WTC11 (cell line): ENCODE data around the gene ABCA1. TPM values are rescaled to one million over a fixed set of nuclear protein-coding genes. Genes with fewer than 3 reads are reported as not detected.

Experiments used
- ATAC-seq: fragments of 200-7000 bp; cut with Tn5 transposase; 2 replicates; pipeline ENCODE4 v1.10.0; 2021; ENCODE audit warnings: mild to moderate bottlenecking, moderate library complexity
- CTCF ChIA-PET: fragments of 300-600 bp; sonication (Branson Sonifier 250); formaldehyde crosslinking; loops from one replicate; lab custom pipeline; 2021; ENCODE audit warnings: antibody characterized with exemption; lab: Charles Lee
- POLR2A ChIA-PET: fragments of 350-600 bp; sonication (Branson Sonifier 250); formaldehyde crosslinking; loops from one replicate; lab custom pipeline; 2021; ENCODE audit warnings: antibody characterized with exemption; lab: Charles Lee
- DNase-seq: peaks from one replicate; pipeline ENCODE4 v3.0.0; 2021; ENCODE audit warnings: low spot score
- H3K27ac Mint-ChIP-seq: 2 replicates; pipeline ENCODE4 v1.8.0; 2021; ENCODE audit warnings: mixed read lengths
- H3K27me3 Mint-ChIP-seq: 2 replicates; pipeline ENCODE4 v1.8.0; 2021; ENCODE audit warnings: low read depth, mild to moderate bottlenecking, moderate library complexity, mixed read lengths
- H3K36me3 Mint-ChIP-seq: 2 replicates; pipeline ENCODE4 v1.8.0; 2021; ENCODE audit warnings: mixed read lengths
- H3K4me1 Mint-ChIP-seq: 2 replicates; pipeline ENCODE4 v1.8.0; 2022; ENCODE audit warnings: mixed read lengths
- H3K4me3 Mint-ChIP-seq: 2 replicates; pipeline ENCODE4 v1.8.0; 2021; ENCODE audit warnings: mild to moderate bottlenecking, moderate library complexity, mixed read lengths
- H3K9me3 Mint-ChIP-seq: 2 replicates; pipeline ENCODE4 v1.8.0; 2021; ENCODE audit warnings: mixed read lengths
- AR ChIP-seq: fragments of 250-450 bp; sonication (Bioruptor Pico); IDR thresholded peaks from 2 replicates; pipeline ENCODE4 v1.9.0; 2021; ENCODE audit warnings: mild to moderate bottlenecking
- ATF1 ChIP-seq: sonication (generic); formaldehyde crosslinking; IDR thresholded peaks from 2 replicates; pipeline ENCODE4 v1.8.1; 2023; ENCODE audit warnings: mild to moderate bottlenecking, moderate library complexity, missing genetic modification reagents
- E2F5 ChIP-seq: sonication (generic); formaldehyde crosslinking; IDR thresholded peaks from 2 replicates; pipeline ENCODE4 v1.8.1; 2022; ENCODE audit warnings: mild to moderate bottlenecking, moderate library complexity, missing genetic modification reagents
- EMX1 ChIP-seq: fragments of 250-450 bp; sonication (Bioruptor Pico); IDR thresholded peaks from 2 replicates; pipeline ENCODE4 v1.8.0; 2021; ENCODE audit warnings: mild to moderate bottlenecking
- FOXP1 ChIP-seq: sonication (generic); formaldehyde crosslinking; IDR thresholded peaks from 2 replicates; pipeline ENCODE4 v1.8.0; 2022; ENCODE audit warnings: missing genetic modification reagents, mild to moderate bottlenecking, moderate library complexity, borderline replicate concordance
- GABPB1 ChIP-seq: sonication (generic); formaldehyde crosslinking; IDR thresholded peaks from 2 replicates; pipeline ENCODE4 v1.8.1; 2023; ENCODE audit warnings: mild to moderate bottlenecking, missing genetic modification reagents
- HMGXB4 ChIP-seq: sonication (generic); formaldehyde crosslinking; IDR thresholded peaks from 2 replicates; pipeline ENCODE4 v1.8.1; 2023; ENCODE audit warnings: mild to moderate bottlenecking, moderate library complexity, missing genetic modification reagents
- IRF2 ChIP-seq: sonication (generic); formaldehyde crosslinking; IDR thresholded peaks from 2 replicates; pipeline ENCODE4 v1.8.0; 2022; ENCODE audit warnings: low read depth, missing genetic modification reagents, borderline replicate concordance
- JAZF1 ChIP-seq: fragments of 250-450 bp; sonication (Bioruptor Pico); IDR thresholded peaks from 2 replicates; pipeline ENCODE4 v1.9.0; 2021; ENCODE audit warnings: moderate library complexity, mild to moderate bottlenecking, inconsistent platforms
- MAX ChIP-seq: sonication (generic); formaldehyde crosslinking; IDR thresholded peaks from 2 replicates; pipeline ENCODE4 v1.8.0; 2022; ENCODE audit warnings: mild to moderate bottlenecking, missing genetic modification reagents
- MXD4 ChIP-seq: fragments of 250-450 bp; sonication (Bioruptor Pico); IDR thresholded peaks from 2 replicates; pipeline ENCODE4 v1.8.0; 2021; ENCODE audit warnings: mild to moderate bottlenecking, moderate library complexity, borderline replicate concordance
- NFE2L1 ChIP-seq: sonication (generic); formaldehyde crosslinking; IDR thresholded peaks from 2 replicates; pipeline ENCODE4 v1.8.1; 2023; ENCODE audit warnings: missing genetic modification reagents
- STAT6 ChIP-seq: sonication (generic); formaldehyde crosslinking; conservative IDR thresholded peaks from 2 replicates; pipeline ENCODE4 v1.8.1; 2023; ENCODE audit warnings: mild to moderate bottlenecking, low read depth, missing genetic modification reagents, moderate library complexity
- TEAD4 ChIP-seq: sonication (generic); formaldehyde crosslinking; IDR thresholded peaks from 2 replicates; pipeline ENCODE4 v1.8.0; 2022; ENCODE audit warnings: mild to moderate bottlenecking, missing genetic modification reagents
- TP53 ChIP-seq: sonication (generic); formaldehyde crosslinking; IDR thresholded peaks from 2 replicates; pipeline ENCODE4 v1.8.1; 2023; ENCODE audit warnings: mild to moderate bottlenecking, missing genetic modification reagents
- ZBTB21 ChIP-seq: sonication (generic); formaldehyde crosslinking; IDR thresholded peaks from 2 replicates; pipeline ENCODE4 v1.8.1; 2023; ENCODE audit warnings: mild to moderate bottlenecking, missing genetic modification reagents, borderline replicate concordance
- ZBTB43 ChIP-seq: sonication (generic); formaldehyde crosslinking; IDR thresholded peaks from 2 replicates; pipeline ENCODE4 v1.8.1; 2023; ENCODE audit warnings: mild to moderate bottlenecking, missing genetic modification reagents
- ZNF121 ChIP-seq: sonication (generic); formaldehyde crosslinking; IDR thresholded peaks from 2 replicates; pipeline ENCODE4 v1.8.0; 2023; ENCODE audit warnings: missing genetic modification reagents
- ZNF138 ChIP-seq: sonication (generic); formaldehyde crosslinking; conservative IDR thresholded peaks from 2 replicates; pipeline ENCODE4 v1.8.1; 2022; ENCODE audit warnings: mild to moderate bottlenecking, moderate library complexity, missing genetic modification reagents
- ZNF232 ChIP-seq: sonication (generic); formaldehyde crosslinking; IDR thresholded peaks from 2 replicates; pipeline ENCODE4 v1.8.0; 2022; ENCODE audit warnings: mild to moderate bottlenecking, missing genetic modification reagents
- ZNF263 ChIP-seq: sonication (generic); formaldehyde crosslinking; IDR thresholded peaks from 2 replicates; pipeline ENCODE4 v1.8.1; 2022; ENCODE audit warnings: low read depth, mild to moderate bottlenecking, moderate library complexity, missing genetic modification reagents
- ZNF423 ChIP-seq: fragments of 250-450 bp; sonication (Bioruptor Pico); IDR thresholded peaks from 2 replicates; pipeline ENCODE4 v2.1.2; 2022; ENCODE audit warnings: mild to moderate bottlenecking, moderate library complexity
- ZNF512 ChIP-seq: sonication (generic); formaldehyde crosslinking; IDR thresholded peaks from 2 replicates; pipeline ENCODE4 v1.8.1; 2022; ENCODE audit warnings: missing genetic modification reagents, borderline replicate concordance
- total RNA-seq: library from RNA; stranded (reverse); gene quantifications from 3 replicates; pipeline ENCODE4 v1.2.3, GENCODE V29; 2021

ABCA1 gene
- total RNA-seq, 1 experiment from 2014 or later, result 7.8 TPM

GRCh38 chr9:104747565-104748358, 180.2 kb downstream of the ABCA1 start, which contains the start of gene NIPSNAP3A:
Gene NIPSNAP3A, plus strand, starts transcription at chr9:104747683. Its CDS starts 110 bp downstream, at chr9:104747793.
- Mint-ChIP-seq H3K4me3 (peak within 1 kb of the TSS; percentile 97), H3K27ac (peak within 1 kb of the TSS; percentile 93; the same call in 1 of the 2 replicates), H3K36me3 (no peaks in the 10 kb centered on the region), H3K4me1 (peaks cover 25% of the 10 kb centered on the region), H3K9me3 (no peaks in the 10 kb centered on the region), H3K27me3 (no peaks in the 10 kb centered on the region; the same call in 1 of the 2 replicates)
- CTCF ChIA-PET, result interaction anchor here (0.6 to 1.3 kb wide), 4 partner anchors 22 to 668 kb away, joined by 3 to 4 read pairs (median 3); no protein-coding TSS in a partner anchor
- ATAC-seq (peak; percentile 88), DNase-seq (peak; percentile 77)
- POLR2A ChIA-PET, result interaction anchor here (0.7 to 1.0 kb wide), 2 partner anchors 12 to 481 kb away, joined by 3 to 9 read pairs; no protein-coding TSS in a partner anchor
- TF ChIP-seq GABPB1, result peak; percentile 10; the same call in 1 of the 2 replicates
- TF ChIP-seq AR (CRISPR knock-in tag), result no peak
- no peak for TF ChIP-seq IRF2
- peak; percentile 88; the same call in 1 of the 2 replicates for TF ChIP-seq ZBTB43 (CRISPR knock-in tag)
- TF ChIP-seq MAX (CRISPR knock-in tag), result peak; percentile 73
- no peak for TF ChIP-seq EMX1 (CRISPR knock-in tag)
- TF ChIP-seq HMGXB4, result peak; percentile 70; the same call in 1 of the 2 replicates
- TF ChIP-seq E2F5, result peak; percentile 27; the same call in 1 of the 2 replicates
- TF ChIP-seq STAT6 (CRISPR knock-in tag), result no peak
- no peak for TF ChIP-seq ZNF423 (CRISPR knock-in tag)
- TF ChIP-seq TP53 (CRISPR knock-in tag), result 0 out of 2 replicates have a peak, but pooled peaks have one; percentile 60
- no peak for TF ChIP-seq MXD4 (CRISPR knock-in tag)
- TF ChIP-seq NFE2L1, result peak; percentile 64; the same call in 1 of the 2 replicates
- no peak for TF ChIP-seq ZNF138 (CRISPR knock-in tag)
- TF ChIP-seq ZNF121 (CRISPR knock-in tag), result no peak
- TF ChIP-seq ZNF232 (CRISPR knock-in tag), result 0 out of 2 replicates have a peak, but pooled peaks have one; percentile 36
- no peak for TF ChIP-seq JAZF1 (CRISPR knock-in tag)
- TF ChIP-seq ZNF263 (CRISPR knock-in tag), result 0 out of 2 replicates have a peak, but pooled peaks have one; percentile 33
- no peak for TF ChIP-seq TEAD4 (CRISPR knock-in tag)
- TF ChIP-seq ZBTB21 (CRISPR knock-in tag), result no peak
- 0 out of 2 replicates have a peak, but pooled peaks have one; percentile 27 for TF ChIP-seq ATF1
- peak; percentile 50; the same call in 1 of the 2 replicates for TF ChIP-seq FOXP1
- TF ChIP-seq ZNF512 (CRISPR knock-in tag), result no peak
